Lower leg skin (tissue), 3 donors: ENCODE measurements around the gene PHIP.

Source experiments
- POLR2A ChIP-seq, 2 donors: fragments of 450-650 bp; IDR thresholded peaks; one replicate each; pipeline ENCODE4 v1.6.1; 2016 to 2017; ENCODE audit warnings: antibody characterized with exemption in 2 of 2, mild to moderate bottlenecking in 1 of 2, moderate library complexity in 1 of 2
- TF ChIP-seq, protein P1 (sequence below), 3 donors: fragments of 450-650 bp; IDR thresholded peaks; one replicate each; pipeline ENCODE4 v1.5.1; 2016; ENCODE audit warnings: antibody characterized with exemption in 3 of 3, mild to moderate bottlenecking in 3 of 3, moderate library complexity in 2 of 3

DNA sequence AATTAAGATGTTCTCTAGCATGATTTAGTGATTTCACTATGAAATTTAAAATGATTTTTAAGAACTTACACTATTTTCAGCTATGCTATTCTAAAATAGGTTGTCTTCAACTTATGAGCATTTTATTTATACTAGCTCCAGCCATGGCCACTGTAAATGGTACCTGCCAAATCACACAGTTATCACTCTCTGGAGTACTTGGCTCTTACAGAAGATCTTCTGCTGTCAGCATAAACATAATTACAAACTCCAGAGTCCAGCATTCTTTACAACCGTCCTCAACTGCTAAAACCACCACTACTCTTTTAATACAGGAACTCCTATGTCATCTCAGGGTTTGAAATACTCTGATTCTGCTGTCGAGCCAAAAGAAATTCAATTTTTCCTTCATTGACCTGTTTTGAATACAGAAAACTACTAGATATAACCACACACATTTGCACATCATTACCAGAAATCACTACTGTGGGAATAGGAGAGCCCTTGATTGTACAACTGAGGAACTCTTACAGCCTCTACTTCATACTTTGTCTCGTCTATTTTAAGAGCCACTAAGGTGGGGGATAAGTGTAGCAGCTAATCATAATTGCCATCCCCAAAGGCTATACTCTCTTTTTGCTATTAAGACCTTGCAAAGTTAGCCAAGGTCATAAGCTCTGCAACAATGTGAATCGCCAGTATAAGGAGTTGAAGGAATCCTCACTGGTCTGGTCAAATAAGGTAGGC is 93.7 kb downstream of the PHIP start:
- TF ChIP-seq POLR2A (IDR thresholded peaks at IDR 0.05) = no peak
- TF ChIP-seq, protein P1, sequence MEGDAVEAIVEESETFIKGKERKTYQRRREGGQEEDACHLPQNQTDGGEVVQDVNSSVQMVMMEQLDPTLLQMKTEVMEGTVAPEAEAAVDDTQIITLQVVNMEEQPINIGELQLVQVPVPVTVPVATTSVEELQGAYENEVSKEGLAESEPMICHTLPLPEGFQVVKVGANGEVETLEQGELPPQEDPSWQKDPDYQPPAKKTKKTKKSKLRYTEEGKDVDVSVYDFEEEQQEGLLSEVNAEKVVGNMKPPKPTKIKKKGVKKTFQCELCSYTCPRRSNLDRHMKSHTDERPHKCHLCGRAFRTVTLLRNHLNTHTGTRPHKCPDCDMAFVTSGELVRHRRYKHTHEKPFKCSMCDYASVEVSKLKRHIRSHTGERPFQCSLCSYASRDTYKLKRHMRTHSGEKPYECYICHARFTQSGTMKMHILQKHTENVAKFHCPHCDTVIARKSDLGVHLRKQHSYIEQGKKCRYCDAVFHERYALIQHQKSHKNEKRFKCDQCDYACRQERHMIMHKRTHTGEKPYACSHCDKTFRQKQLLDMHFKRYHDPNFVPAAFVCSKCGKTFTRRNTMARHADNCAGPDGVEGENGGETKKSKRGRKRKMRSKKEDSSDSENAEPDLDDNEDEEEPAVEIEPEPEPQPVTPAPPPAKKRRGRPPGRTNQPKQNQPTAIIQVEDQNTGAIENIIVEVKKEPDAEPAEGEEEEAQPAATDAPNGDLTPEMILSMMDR (IDR thresholded peaks at IDR 0.05) = no peak
